GM10266 (cell line): Measurements from ENCODE around the gene GNG7.
"Not testable (repeated sequence)": the region's sequence is repeated elsewhere in the genome, so short reads cannot be mapped to it uniquely, and the experiment has no call there.

Experiments
- DNase-seq: peaks from one replicate; pipeline ENCODE4 v3.0.0; 2012; ENCODE audit errors: extremely low spot score
- CTCF ChIP-seq: IDR thresholded peaks from 2 replicates; pipeline ENCODE4 v1.5.1; 2012; ENCODE audit warnings: mild to moderate bottlenecking, low read depth; ENCODE audit not compliant: control insufficient read depth, insufficient read depth; ENCODE audit errors: missing control alignments

GNG7 gene

DNA sequence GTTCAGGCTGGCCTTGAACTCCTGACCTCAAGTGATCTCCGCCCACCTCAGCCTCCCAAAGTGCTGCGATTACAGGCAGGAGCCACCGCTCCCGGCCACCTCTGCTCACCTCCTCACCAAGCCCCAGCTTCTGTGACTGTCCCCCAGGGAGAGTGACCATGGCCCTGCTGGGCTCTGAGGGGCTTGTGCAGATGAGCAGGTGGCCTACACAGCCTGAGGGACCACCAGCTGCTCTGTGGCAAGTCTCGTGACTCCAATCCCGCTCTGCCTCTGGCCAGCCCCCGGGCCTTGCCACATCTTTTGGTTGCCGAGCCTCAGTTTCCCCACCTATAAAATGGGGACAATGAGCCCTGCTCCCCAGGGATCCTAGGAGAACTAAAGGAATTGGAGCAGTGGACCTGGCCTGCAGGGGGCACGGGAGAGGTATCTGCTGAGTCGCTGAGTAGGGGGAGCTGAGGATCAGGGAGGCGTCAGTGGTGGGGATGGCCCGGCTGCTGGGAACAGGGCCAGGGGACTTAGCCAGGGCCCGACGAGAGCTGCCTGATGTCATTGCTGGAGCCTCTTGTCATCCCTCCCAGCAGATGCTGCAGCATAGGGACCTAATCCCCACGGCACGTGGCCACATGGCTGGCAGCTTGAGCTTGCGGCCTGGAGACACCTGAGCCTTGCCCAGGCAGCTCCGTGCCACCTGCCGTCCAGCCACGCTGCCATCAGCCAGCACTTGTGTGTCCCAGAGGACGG lies 151.9 kb downstream of the GNG7 start:
- DNase-seq: no peak
- TF ChIP-seq CTCF: no peak

DNA sequence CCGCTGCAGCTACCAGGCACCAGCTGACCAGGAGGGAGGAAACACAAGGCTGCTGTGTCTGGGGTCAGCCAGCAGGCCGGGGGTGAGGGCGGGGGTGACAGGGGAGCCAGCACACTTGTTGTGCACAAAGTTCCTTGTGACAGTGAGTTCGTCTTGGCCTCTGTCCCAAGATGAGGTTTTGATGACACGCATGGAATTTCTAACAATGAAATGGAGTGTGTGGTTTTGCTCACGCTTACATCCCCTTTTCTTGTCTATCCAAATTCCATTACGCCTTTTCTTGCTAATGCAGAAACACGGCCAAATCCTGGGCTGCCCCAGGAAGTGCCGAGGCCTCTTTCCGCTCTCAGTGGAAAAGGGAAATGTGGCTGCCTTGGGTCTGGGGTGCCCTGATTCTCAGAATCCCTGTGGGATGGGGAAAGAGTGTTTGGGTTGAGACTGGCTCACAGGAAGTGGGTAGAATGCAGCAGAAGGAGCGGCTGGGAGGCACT lies 152.7 kb downstream of the GNG7 start:
- TF ChIP-seq CTCF: no peak
- no peak for DNase-seq

GRCh38 chr19:2548966-2549365 lies 153.5 kb downstream of the GNG7 start:
- TF ChIP-seq CTCF: no peak

GRCh38 chr19:2547721-2548120 lies 154.8 kb downstream of the GNG7 start:
- no peak for TF ChIP-seq CTCF
- no peak for DNase-seq

More at GRCh38 chr19:2548966-2549365, 153.5 kb downstream of the GNG7 start:
- DNase-seq: no peak

- no peak for TF ChIP-seq CTCF
- DNase-seq: no peak
Observed at GRCh38 chr19:2547033-2547680, 155.3 kb downstream of the GNG7 start.

DNA sequence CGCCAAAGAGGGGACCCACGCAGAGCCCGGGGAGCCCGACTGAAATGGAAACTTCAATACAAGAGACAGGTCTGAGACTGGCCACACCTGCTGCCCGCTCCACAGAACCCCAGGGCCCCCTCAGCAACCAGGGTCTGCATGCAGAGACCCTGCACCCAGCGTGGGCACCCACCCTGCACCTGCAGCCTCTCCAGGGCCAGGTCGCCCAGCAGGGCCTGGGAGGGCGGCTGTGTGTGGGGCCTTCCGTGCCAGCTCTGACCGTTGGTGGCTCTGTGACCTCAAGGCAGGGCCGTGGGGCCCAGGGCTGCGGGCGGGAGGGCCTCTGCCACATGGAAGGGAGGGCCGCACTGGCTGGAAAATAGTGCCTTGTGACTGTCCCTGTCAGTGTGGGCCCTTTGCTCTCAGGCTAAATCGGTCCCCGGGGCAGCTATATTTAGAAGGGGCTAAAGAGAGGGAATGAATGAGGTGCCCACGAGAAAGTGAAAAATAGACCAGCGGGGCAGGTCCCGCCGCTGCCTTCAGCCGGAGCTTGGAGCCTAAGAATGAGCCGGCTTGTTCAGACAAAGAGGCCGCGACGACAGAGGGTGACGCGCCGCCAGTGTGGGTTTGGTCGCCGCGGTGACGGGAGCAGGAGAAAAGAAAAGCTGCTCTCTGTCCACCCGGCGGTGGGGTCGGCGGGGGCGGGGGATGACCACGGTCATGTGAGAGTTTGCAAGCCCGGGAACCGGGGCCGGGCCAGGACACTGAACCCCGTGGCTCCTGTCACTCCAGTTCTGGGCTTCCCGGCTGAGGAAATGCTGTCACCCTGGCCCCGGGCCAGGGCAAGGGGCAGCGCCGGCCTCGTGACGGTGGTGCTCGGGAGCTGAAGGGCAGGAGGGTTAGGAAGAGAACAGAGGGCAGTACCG lies 156.1 kb downstream of the GNG7 start:
- no peak for TF ChIP-seq CTCF
- peak; percentile 57 for DNase-seq

GRCh38 chr19:2545416-2546127 lies 156.9 kb downstream of the GNG7 start:
- not testable (repeated sequence) for DNase-seq
